OCI-M2 (cell line): ENCODE measurements around the gene GNG14.
"Not testable (repeated sequence)": the region's sequence is repeated elsewhere in the genome, so short reads cannot be mapped to it uniquely, and the experiment has no call there.

Experiments used
- DNase-seq: peaks from one replicate; lab custom pipeline; 2025; ENCODE audit not compliant: unreplicated experiment; lab: John Stamatoyannopoulos, UW

GNG14 gene

GRCh38 chr19:12687496-12688196 lies at the start of gene GNG14:
TSS of gene GNG14 (plus strand) at chr19:12687998. CDS start at chr19:12688049, 51 bp downstream.
- DNase-seq, result no peak

- no peak for DNase-seq
Observed at GRCh38 chr19:12638611-12639182, 49.1 kb upstream of the GNG14 start.

DNA sequence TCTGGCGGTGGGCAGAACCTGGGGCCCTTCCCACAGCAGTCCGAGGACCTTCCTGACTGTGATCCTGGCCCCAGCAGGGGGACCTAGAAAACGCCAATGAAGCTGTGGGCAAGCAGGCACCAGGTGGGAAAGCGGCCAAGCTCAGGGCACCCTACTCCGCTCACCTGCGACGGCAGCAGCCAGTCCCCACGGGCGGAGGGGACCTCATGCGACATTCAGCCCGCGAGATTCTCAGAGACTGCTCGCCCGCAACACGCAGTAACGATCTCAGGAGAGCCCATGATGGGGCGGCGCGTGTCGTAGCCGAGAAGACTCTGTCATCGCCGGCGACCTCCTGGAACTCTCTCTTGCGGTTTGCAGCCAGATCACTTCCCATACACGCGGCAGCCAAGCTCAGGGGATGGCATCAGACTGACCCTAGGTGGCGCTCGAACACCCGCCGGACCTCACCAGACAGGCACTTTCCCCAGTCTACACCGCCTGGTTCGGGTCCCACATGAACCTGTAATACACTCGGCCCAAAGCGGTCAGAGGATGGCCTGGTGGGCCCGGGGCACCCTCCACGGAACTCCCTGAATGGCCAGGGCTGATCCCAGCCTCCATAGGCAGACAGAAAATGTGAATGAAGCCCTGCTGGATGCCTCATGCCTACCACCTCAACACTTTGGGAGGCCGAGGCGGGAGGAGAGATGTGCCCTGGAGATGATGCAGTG lies 47.7 kb upstream of the GNG14 start:
- no peak for DNase-seq

GRCh38 chr19:12641456-12641855 lies 46.3 kb upstream of the GNG14 start:
- no peak for DNase-seq

DNA sequence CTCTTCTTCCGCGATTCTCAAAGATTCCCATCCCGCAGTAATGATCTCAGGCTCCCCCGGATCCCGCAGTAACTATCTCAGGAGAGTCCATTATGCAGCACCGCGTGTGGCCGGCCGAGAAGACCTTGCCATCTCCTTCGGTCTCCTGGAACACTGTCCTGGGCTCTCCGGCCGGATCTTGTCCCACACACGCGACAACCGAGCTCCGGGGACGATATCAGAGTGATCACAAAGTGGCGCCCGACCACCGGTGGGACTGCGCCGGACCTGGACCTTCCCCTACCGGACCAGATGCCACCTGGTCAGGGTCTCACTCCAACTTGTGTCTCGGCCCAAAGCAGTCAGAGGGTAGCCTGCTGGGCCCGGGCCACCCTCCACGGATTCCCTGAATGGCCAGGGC lies 45.3 kb upstream of the GNG14 start:
- DNase-seq, result no peak

DNA sequence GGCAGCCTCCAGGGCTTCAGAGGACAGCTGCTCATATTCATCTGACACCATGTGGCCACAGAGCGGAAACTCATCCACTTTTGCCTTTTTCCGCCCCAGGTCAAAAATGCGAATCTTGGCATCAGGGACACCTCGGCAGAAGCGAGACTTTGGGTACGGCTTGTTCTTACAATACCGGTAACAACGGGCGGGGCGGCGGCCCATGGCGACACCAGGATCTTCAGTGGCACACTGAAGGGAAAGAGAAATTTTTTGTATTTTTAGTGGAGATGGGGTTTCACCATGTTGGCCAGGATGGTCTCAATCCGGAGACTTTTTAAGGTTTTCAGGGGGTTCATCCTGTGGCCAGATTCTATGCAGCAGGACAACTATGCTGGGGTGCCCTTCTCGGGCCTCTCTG lies 44.1 kb upstream of the GNG14 start:
- not testable (repeated sequence) for DNase-seq

GRCh38 chr19:12646551-12646950 lies 41.2 kb upstream of the GNG14 start:
- DNase-seq, result no peak

- no peak for DNase-seq
Observed at GRCh38 chr19:12647047-12647446, 40.8 kb upstream of the GNG14 start.

DNA sequence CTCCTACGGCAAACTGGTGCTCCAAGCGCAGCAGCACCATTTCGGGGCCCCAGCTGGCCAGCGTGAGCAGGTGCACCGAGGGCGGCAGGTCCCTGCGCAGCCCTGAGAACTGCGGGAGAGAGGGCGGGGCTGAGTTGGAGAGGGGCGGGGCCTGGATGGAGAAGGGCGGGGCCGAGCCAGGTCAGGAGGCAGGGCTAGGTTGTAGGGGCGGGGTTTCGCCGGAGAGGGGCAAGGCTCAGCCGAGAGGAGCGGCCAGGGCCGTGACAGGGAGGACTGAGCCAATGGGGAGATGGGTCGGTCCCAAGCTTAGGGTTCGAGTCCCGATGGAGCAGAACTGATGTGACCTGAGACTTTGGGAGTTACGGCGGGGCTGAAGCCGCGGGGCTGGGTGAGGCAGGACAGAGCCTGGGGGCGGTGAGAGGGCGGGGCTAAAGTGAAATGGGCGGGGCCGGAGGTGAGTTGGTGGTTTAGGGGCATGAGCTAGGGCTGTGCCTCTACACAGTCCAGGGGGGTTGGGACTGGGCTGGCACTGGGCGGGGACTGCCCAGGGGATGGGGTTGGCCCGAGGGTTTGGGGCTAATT lies 40.2 kb upstream of the GNG14 start:
- DNase-seq, result no peak

DNA sequence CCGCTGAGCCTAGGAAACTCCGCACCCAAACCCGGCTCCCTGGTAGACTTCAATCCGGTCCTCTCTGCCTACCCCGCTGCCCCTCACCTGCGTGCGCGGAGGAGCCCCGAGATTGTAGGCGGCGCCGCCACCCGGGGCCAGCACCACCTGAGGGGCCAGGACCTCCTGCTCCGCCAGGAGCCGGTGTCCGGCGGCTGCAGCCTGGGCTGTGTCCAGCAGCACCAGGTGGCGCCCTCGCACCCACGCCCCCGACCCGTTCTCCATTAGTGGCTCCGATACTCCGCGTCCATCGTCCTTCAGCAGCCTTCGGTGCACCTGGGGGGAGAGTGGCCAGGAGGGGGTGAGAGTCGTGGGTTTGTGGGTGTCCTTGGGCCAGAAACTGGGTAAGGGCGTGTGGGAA lies 39.7 kb upstream of the GNG14 start:
- no peak for DNase-seq

DNA sequence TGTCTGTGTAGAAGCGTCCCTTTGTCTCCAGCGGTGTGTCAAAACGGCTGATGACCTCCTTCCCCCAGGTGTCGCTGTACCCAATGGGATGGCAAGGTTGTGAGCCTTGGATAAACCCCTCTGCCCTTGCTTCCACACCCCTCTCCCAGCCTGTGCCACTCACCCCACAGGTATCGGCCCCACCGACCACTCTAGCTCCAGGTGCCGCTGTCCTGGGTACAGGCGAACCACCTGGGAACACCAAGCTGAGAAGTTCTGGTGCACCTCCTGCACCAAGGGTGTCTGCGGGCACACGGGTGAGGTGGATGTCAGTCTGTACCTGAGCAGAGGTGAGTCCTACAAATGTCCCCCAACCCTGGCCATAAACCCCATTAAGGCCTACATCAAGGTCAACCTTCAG lies 37.9 kb upstream of the GNG14 start:
- no peak for DNase-seq

DNA sequence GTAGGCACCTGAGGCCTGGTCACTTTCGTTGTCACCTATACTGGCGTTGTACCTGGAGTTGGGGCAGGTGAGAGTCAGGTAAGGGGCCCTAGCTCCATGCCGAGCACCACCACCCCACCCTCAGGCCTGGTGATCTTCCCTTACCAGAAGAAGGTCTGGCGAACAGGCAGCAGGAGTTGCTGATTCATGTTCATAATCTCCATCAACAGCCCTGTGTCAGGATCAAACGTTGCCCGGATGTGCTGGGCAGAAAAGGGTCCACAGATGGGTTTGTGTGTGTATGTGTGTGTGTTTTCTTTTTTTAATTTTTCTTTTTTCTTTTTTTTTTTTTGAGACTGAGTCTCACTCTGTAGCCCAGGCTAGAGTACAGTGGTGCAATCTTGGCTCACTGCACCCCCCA lies 35.6 kb upstream of the GNG14 start:
- no peak for DNase-seq

- no peak for DNase-seq
Observed at GRCh38 chr19:12655546-12655945, 32.3 kb upstream of the GNG14 start.

- DNase-seq, result no peak
Observed at GRCh38 chr19:12656899-12657571, 30.8 kb upstream of the GNG14 start.

DNA sequence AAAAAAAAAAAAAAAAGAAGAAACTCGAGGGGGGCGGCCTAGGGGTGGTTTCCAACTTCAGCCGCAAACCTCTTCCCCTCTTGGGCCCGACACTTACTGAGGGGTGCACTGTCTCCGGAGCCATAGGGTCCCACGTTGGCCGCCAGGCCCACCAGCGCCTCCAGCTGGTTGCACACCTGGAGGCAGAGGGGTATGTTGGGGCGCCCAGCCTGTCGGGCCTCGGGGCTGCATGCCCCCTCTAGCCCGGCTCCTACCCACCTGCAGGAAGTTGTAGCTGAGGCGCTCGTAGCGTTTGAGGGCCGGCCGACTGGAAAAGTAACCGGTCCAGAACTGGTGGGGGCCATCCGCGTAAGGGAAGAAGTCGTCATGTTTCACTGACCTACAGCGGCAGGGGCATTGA lies 29.8 kb upstream of the GNG14 start:
- no peak for DNase-seq

DNA sequence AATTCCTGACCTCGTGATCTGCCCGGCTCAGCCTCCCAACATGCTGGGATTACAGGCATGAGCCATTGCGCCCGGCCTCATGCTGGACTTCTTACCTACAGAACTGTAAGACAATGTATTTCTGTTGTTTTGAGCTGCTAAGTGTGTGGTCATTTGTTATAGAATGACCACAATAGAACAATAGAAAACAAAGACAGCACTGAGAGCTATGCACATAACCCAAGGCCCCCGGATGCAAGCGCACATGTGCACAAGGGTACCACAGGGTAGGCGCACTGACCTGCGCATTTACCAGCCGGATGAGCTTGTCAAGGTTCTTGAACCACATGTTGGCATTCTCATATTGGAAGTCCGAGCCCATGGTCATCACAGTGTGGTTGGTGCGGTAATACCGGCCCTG lies 26.8 kb upstream of the GNG14 start:
- no peak for DNase-seq

DNA sequence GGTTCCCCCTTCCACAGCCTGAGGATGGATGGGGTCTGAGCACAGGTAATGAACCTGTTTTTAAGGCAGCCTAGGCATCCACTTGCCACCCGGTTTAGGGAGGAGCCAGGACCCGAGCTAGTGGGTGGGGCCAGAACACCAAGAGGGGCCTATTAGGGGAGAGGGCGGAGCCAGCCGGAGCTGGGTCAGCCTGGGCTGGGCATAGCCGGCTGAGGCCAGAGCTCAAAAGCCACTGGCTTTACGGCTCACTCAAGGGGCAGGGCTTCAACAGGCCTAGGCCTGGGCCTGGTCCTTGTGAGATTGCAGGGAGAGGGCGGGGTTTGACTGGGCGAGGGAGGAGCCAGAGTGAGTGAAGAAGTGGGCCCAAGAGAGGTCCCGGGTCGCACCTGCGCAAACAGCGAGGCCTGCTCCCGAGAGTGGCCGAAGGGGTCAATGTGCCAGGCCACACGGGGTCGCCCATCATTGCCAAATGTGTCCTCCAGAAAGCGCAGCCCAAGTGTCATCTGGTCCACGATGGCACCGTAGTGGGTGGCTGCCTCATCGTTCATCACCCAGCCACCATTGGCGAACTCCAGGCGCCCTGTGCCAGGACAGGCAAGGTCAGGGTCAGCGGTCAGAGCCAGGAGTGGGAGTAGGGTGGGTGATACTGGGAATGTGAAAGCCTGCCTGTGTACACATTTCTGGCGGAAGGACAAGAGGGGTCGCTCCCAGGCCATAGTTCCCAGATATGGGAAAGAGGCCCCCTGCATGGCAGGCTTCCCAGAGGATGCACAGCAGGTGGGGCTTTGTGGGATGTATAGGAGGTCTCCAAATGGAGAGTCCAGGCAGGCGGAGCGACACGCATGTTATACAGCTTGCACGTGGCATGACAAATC lies 23.2 kb upstream of the GNG14 start:
- DNase-seq, result no peak

GRCh38 chr19:12665281-12665573 lies 22.6 kb upstream of the GNG14 start:
- DNase-seq, result no peak

- DNase-seq, result no peak
Observed at GRCh38 chr19:12665671-12666264, 22.0 kb upstream of the GNG14 start.

DNA sequence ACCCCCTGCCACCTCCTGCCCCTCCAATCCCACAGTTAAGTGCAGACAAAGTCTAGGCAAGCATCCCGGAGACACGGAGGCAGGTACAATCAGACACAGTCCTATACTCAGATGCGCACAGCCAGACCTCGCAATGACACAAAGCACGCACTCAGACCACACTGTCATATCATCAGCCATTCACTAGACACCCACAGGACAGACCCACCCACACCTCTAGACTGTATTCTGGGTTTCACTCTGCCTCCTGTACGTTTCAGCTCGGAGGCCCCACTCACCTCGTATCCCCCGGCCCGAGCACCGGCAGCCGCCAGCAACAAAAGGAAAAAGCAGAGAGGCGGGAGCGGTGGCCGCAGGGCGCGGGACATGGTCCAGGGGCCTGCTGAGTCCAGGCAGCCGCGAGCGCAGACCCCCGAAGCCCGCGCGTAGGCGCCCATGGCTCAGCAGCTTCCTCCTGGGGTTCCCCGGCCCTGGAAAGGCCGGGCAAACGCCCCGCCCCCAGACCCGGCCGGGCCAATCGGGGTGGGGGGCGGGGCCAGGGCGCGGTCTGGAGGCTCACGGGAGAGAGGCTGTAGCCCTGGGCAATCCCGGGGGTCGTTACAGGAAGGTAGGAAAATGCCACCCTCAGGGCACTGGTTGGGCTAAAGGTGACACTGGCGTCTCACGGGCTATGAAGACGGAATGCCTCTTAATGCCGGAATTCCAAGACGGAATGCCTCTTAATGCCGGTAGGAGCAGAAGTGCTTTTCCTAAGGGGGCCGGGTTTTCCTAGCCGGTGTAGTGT lies 21.3 kb upstream of the GNG14 start, which contains the start of the genes MAN2B1 and WDR83:
TSS of gene MAN2B1 (minus strand) at position 478 of the 784 bp plus-strand sequence. CDS start at position 437, 41 bp downstream.
TSS of gene WDR83 (plus strand) at position 543 of the 784 bp plus-strand sequence. CDS start 2,984 bp downstream, outside the sequence.
- DNase-seq, result peak; percentile 93
